HFFc6 (cell line): ENCODE results near the gene FNDC3B. TPM values are rescaled to one million over a fixed set of nuclear protein-coding genes. Genes with fewer than 3 reads are reported as not detected.

Experiments used
- DNase-seq: peaks from one replicate; pipeline ENCODE4 v3.0.0-alpha.2; 2018
- H3K27ac Mint-ChIP-seq: 2 replicates; pipeline ENCODE4 v1.8.0; 2020; ENCODE audit warnings: mild to moderate bottlenecking, mixed read lengths
- H3K27me3 Mint-ChIP-seq: 2 replicates; pipeline ENCODE4 v1.8.0; 2021; ENCODE audit warnings: mild to moderate bottlenecking, moderate library complexity, mixed read lengths; ENCODE audit not compliant: insufficient read depth
- H3K36me3 Mint-ChIP-seq: 2 replicates; pipeline ENCODE4 v1.8.0; 2021; ENCODE audit warnings: low read depth, mixed read lengths
- H3K4me1 Mint-ChIP-seq: 2 replicates; pipeline ENCODE4 v1.8.0; 2020; ENCODE audit warnings: low read depth, mixed read lengths
- H3K4me3 Mint-ChIP-seq: 2 replicates; pipeline ENCODE4 v1.8.0; 2020; ENCODE audit warnings: mild to moderate bottlenecking, moderate library complexity, mixed read lengths
- H3K9me3 Mint-ChIP-seq: 2 replicates; pipeline ENCODE4 v1.8.0; 2020; ENCODE audit warnings: mild to moderate bottlenecking, mixed read lengths
- CTCF ChIP-seq: fragments of 200-600 bp; sonication (generic); IDR thresholded peaks from 2 replicates; pipeline ENCODE4 v1.5.0; 2021; ENCODE audit warnings: antibody characterized with exemption, mild to moderate bottlenecking
- total RNA-seq, 6 experiments: library from RNA; stranded (reverse); fragmentation: NEBNext Ultra II Directional; extraction: Animal tissue kit (Norgen Biotek cat#: 25700); gene quantifications; 2 replicates in 1 of 6; 3 replicates in 5 of 6; pipeline ENCODE4 v1.2.3, GENCODE V29; 2021

Gene FNDC3B
- total RNA-seq, 6 experiments from 2014 or later, result 133 to 192 (median 155) TPM

- H3K36me3 Mint-ChIP-seq, result no peaks in the 10 kb centered on the region
- no peak overlapping the region for H3K27ac Mint-ChIP-seq
- no peak for TF ChIP-seq CTCF
- no peak for DNase-seq
- H3K4me3 Mint-ChIP-seq, result no peak overlapping the region
- H3K4me1 Mint-ChIP-seq, result no peaks in the 10 kb centered on the region
- H3K9me3 Mint-ChIP-seq, result peaks cover 11% of the 10 kb centered on the region
- peaks cover 21% of the 10 kb centered on the region for H3K27me3 Mint-ChIP-seq
These were observed 398.3 kb downstream of the FNDC3B start for GRCh38 chr3:172437713-172438112.

- DNase-seq, result no peak
- H3K9me3 Mint-ChIP-seq, result peaks cover 7% of the 10 kb centered on the region
- peaks cover 21% of the 10 kb centered on the region for H3K27me3 Mint-ChIP-seq
- H3K27ac Mint-ChIP-seq, result no peak overlapping the region
- no peak for TF ChIP-seq CTCF
- no peaks in the 10 kb centered on the region for H3K4me1 Mint-ChIP-seq
- no peaks in the 10 kb centered on the region for H3K36me3 Mint-ChIP-seq
- no peak overlapping the region for H3K4me3 Mint-ChIP-seq
These were observed 398.8 kb downstream of the FNDC3B start for GRCh38 chr3:172438186-172438585.

- Mint-ChIP-seq H3K27me3 (peaks cover 16% of the 10 kb centered on the region), H3K27ac (no peak overlapping the region), H3K9me3 (no peaks in the 10 kb centered on the region), H3K4me1 (no peaks in the 10 kb centered on the region), H3K36me3 (no peaks in the 10 kb centered on the region), H3K4me3 (no peak overlapping the region)
- no peak for TF ChIP-seq CTCF
- no peak for DNase-seq
These were observed 402.2 kb downstream of the FNDC3B start for GRCh38 chr3:172441581-172441980.

GRCh38 chr3:172442606-172443005 lies 403.2 kb downstream of the FNDC3B start:
- Mint-ChIP-seq H3K36me3 (peaks cover 6% of the 10 kb centered on the region; the same call in 1 of the 2 replicates), H3K4me3 (no peak overlapping the region), H3K9me3 (peaks cover 7% of the 10 kb centered on the region), H3K4me1 (no peaks in the 10 kb centered on the region), H3K27me3 (peaks cover 25% of the 10 kb centered on the region), H3K27ac (no peak overlapping the region)
- no peak for TF ChIP-seq CTCF
- no peak for DNase-seq

- Mint-ChIP-seq H3K9me3 (peaks cover 17% of the 10 kb centered on the region), H3K36me3 (peaks cover 19% of the 10 kb centered on the region), H3K4me3 (no peak overlapping the region), H3K27me3 (peaks cover 36% of the 10 kb centered on the region), H3K27ac (no peak overlapping the region), H3K4me1 (no peaks in the 10 kb centered on the region; the same call in 1 of the 2 replicates)
- DNase-seq, result no peak
- no peak for TF ChIP-seq CTCF
These were observed 405.4 kb downstream of the FNDC3B start for GRCh38 chr3:172444821-172445220.

- H3K4me3 Mint-ChIP-seq, result no peak overlapping the region
- peaks cover 17% of the 10 kb centered on the region for H3K9me3 Mint-ChIP-seq
- TF ChIP-seq CTCF, result no peak
- peaks cover 38% of the 10 kb centered on the region for H3K27me3 Mint-ChIP-seq
- no peaks in the 10 kb centered on the region; the same call in 1 of the 2 replicates for H3K4me1 Mint-ChIP-seq
- H3K27ac Mint-ChIP-seq, result no peak overlapping the region
- no peak for DNase-seq
- H3K36me3 Mint-ChIP-seq, result peaks cover 19% of the 10 kb centered on the region
These were observed 406.8 kb downstream of the FNDC3B start for GRCh38 chr3:172446198-172446597.
